Stimulated activated CD4-positive, alpha-beta T cell treated with anti-CD3 and anti-CD28 coated beads, Interleukin-15, amount 100 ng/mL, for 24 hours (primary cell): ENCODE data around the gene BSN.
"Not testable (repeated sequence)": the region's sequence is repeated elsewhere in the genome, so short reads cannot be mapped to it uniquely, and the experiment has no call there.

ENCODE experiments used
- DNase-seq: peaks from one replicate; pipeline ENCODE4 v3.0.0-alpha.2; 2020

The BSN gene

DNA sequence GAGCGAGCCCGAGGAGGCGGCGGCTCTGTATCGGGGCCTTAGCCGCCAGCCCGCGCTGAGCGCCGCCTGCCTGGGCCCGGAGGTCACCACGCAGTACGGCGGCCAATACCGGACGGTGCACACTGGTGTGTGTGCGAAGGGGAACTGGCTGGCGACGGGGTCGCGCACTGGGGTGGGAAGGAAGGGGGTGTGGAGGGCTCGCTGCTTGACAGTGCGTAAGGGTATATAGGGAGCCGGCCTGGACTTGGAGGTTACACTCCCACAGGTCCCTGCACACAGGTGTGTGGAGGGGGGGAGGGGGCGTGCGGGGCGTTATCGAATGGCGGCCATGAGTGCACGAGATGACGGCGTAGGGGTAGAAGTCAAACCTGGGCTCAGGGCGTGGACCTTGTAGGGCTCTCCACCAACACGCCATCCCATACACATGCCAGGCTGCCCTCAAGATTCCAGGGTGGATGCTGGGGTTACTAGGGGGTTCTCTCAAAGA is 120.3 kb downstream of the BSN start:
- peak; percentile 60 for DNase-seq

DNA sequence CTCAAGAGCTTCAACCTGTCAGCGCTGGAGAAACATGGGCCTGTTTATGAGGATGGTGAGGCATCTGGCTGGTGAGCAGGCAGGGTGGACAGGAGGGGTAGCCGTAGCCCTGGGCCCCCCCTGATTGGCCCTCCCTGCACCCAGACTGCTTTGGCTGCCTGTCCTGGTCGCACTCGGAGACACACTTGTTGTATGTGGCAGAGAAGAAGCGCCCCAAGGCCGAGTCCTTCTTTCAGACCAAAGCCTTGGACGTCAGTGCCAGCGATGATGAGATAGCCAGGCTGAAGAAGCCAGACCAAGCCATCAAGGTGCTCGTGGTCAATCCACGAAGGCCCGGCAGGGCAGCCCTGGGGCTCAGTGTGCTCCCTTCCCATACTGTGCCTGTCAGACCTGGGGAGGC is 121.6 kb downstream of the BSN start:
- DNase-seq: no peak

DNA sequence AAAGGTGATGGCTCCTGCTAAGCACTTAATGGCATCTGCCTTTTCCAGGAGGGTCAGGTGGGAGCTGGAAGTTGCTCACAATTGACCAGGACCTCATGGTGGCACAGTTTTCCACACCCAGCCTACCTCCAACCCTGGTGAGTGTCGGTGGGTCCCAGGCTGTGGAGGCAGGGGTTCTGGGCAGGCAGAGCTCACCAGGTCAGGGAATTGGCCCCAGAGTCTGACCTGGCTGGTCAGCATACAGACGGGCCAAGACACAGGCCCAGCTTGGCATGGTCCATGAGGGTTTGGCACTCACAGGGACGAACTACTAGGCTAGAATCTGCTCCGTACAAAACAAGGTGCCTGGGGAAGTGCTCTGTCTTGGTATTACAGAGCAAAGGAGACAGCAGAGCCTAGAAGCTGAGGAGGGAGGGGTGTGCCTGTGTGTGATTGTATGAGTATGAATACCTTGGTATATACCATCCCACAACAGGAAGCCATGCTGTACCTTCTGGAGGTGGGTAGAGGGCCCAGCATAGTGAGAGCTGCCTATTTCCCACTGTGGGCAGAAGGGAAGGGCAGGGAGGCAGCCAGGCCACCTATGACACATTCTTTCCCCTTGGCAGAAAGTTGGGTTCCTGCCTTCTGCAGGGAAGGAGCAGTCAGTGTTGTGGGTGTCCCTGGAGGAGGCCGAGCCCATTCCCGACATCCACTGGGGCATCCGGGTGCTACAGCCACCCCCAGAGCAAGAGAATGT is 126.4 kb downstream of the BSN start:
- DNase-seq: no peak

DNA sequence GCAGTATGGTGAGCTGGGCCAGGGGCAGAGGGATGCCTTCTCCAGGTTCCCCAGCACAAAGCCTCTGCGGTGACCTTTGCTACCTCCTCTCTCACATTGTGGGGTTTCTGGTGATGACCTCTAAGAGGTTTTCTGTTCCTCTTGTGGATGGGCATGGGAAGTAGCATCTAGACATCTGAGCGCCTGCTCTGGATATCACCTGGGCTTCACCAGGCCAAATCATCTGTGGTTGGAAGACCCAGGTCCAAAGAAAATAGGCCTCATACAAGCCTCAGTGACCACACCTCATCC is 126.9 kb downstream of the BSN start:
- no peak for DNase-seq

DNA sequence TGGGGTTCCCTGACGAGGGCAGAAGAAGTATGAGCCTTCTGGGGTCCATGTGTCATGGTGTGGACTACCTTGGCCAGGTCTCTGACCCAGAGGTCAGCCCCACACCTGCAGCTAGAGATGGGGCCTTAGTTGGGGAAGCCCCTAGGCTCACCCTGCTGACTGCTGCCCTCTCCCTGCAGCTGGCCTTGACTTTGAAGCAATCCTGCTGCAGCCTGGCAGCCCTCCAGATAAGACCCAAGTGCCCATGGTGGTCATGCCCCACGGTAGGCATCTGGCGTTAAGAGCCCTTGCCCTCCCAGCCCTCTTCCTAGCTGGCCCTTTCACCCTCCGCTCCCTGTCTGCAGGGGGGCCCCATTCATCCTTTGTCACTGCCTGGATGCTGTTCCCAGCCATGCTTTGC is 127.3 kb downstream of the BSN start:
- no peak for DNase-seq

DNA sequence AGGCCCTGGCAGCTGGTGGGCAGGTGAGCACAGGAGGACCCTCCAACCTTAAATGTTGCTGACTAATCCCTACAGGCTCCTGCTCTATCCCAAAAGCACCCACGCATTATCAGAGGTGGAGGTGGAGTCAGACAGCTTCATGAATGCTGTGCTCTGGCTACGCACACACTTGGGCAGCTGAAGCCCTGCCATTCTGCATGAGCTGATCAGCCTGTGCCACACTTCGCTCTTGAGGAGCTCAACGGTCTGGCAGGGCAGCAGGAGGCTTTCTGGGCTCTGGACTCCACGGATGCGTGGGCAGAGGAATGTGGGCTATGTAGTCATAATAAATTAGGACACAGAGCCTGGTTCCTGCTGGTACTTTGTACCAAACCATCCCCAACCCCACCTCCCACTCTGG is 128.9 kb downstream of the BSN start:
- DNase-seq: no peak

DNA sequence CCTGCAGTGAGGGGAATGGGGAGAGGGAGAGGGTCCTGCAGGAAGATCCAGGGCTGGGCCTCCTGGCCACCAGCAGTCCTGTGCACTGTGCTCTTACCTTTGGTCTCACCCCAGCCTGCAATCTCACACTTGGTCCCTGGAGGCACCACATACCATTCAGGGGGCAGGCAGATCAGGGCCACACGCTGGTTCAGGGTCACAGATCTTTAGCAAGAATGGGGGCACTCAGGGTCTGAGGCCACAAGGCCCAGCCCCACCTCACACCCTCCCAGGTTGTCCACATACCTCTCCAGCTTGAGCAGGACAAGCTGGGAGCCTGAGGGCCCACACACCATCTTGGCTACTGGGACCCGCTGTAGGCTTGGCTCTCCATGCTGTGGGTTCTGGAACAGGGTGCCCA is 130.2 kb downstream of the BSN start:
- DNase-seq: not testable (repeated sequence)

DNA sequence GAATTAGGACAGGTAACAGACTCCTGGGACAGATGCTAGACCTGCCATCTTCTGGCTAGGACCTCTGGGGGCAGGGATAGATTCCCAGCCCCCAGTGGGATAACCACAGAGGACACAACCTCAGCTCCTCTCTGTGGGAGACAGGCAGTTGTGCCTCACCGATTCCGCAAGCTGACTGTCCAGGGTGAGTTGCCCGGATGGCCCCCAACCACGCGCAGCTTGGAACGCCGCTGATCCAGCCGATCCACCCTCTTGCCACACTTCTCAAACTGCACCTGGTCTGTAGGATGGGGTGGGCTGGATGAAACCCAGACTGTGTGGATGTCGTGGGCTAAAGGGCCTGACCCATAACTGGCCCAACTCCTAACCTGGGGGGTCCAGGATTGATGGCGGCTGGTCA is 130.8 kb downstream of the BSN start:
- not testable (repeated sequence) for DNase-seq

DNA sequence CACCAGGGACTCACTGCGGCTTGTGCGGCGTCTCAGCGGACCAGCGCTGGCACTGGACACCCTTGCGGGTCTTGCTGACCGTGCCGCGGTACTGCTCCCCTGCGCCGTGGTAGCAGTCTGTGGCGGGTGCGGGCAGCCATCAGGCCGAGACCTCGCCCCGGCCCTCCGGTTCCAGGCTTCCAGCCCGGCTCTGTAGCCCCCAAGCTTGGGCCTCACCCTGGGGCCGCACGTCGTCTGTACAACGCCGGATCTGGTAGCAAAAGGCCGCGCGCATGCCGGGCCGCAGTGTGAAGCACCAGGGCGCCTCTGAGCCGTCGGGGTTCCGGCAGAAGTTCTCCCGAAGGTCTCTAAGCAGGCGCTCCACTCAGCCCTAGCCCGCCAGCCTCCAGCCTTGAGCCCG is 131.6 kb downstream of the BSN start:
- DNase-seq: not testable (repeated sequence)

DNA sequence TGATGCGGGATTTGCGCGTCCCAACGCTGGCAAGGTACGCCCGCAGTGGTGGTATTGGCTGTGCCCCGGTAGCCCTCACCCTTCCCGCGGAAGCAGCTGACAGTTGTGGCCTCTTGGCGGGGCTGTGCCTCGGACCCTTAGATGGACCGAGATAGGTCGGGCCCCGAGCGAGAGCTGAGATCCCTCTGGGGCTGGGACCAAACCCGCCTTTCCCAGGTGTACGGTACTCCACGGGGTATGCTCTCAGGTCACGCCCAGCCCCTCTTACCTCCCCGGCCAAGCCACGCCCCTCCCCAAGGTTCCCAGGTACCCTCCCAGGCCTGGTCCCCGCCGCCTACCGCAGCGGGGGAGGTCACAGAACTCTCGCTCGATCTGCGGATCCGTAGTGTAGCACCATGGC is 132.1 kb downstream of the BSN start:
- DNase-seq: peak; percentile 49

DNA sequence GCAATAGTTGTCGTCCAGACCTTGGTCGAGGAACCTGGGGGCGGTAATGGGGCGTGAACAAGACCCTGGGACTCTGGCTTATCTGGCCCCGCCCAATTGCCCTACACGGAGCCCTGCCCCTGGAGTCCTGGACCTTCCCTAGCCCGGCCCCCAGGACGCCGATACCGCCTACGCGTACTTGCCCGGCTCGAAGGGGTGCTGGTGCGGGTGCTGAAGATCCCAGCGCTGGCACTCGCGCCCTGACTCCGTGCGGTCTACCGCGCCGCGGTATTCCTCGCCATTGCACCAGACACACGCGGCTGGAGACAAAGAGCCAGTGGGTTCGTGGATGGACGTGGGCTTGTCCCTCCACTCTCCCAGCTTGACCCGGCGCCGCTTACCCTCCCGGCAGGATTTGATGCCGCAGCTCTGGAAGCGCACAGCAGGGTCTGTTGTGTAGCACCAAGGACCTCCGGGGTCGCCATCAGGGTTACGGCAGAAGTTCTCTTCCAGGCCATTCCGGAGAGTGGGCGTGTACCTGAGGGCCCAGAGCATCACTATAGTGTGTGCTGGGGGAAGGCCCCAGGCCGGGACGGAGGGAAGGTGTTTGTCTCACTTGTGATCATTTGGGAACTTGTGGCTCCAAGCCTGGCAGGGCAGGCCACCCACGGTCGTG is 132.6 kb downstream of the BSN start:
- DNase-seq: peak; percentile 77

DNA sequence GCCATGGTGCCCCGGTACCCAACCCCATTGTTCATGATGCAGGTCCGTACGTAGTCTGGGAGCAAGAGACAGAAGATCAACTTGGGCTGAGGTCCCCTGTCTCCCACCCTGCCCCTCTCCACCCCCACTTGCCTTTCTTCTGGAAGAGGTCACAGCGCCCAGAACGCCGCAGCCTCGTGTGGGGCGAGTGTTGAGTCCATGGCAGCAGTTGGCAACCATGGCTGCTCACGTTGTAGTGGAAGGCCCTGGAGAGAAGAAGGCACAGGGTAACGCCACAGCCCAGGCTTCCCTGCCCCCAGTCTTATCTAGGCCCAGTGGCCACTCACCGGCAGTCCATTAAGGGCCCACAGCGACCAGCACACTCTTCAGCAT is 133.1 kb downstream of the BSN start:
- DNase-seq: not testable (repeated sequence)

DNA sequence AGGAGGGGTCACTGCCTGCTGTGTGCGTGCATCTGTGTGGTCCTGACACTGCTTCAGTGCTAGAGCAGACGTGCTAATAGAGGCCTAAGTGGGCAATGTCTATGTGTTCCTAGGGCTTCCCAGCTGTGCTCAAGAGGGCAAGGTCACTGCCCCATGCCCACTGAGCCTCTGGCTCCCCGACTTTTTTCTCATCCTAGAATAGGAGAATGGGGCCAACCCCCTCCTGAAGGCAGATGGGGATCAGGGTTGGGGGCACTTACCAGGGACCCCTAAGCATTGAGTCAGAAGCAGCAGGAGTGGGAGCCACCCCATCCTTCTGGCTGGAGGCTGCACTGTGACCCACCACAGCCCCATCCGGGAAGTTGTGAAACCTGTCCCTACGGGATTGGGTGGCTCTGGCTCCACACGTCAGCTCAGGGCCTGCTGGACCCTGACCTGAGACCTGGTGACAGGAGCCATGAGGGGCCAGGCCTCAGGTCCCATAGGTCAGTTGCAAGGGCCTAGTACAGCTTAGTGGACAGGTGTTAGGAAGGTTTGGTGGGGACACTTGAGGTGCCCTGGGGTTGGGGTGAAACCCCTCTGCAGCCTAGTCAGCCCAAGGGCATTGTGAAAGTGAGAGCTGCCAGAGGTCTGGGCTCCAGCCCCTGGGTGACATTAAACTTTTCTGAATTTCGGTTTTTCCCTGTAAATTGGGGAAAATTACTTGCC is 134.2 kb downstream of the BSN start:
- not testable (repeated sequence) for DNase-seq

DNA sequence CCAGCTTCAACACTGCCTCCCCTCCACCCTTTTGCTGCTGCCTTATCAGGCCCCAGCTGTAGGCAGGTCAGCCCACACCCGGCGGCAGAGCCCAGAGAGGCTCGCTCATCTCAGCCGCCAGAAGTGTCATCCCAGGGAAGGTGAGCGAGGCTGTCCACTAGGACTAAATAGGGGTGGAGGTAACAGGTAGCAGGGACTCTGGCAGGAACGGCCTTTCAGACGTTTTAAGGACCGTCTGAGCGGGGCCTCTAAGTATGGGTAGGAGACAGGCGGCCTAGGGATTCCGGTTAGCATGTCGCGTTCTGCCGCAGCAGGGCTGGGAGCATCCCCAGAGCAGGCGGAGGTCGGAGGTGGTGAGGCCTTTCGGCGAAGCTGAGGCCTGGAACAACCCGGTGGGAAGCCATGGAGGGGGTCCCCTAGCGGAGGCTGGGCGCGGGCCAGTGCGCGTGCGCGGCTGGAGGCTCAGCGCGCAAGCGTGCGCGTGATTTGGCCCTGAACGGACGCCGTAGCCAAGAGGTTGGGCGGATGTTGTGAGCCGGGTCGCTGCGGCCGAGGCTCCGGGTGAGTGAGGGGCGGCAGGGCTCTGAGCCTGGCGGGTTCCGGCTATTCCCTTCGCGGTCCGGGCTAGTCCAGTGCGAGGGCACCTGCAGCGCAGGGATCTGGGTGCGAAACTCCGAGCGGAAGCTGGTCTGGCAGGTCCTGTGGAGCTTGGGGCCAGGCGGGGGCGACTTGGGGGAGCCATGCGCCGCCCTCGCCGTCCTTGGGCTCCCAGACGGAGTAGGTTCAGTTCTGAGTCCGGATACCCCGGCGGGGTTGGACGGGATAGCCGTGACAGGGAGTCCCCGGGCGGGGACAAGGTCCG is 135.0 kb downstream of the BSN start, which contains the start of the genes MST1 and RNF123:
TSS of gene MST1 (minus strand) at position 429 of the 862 bp plus-strand sequence. CDS start 783 bp downstream, outside the sequence.
TSS of gene RNF123 (plus strand) at position 512 of the 862 bp plus-strand sequence. CDS start 1,609 bp downstream, outside the sequence.
- peak; percentile 94 for DNase-seq

DNA sequence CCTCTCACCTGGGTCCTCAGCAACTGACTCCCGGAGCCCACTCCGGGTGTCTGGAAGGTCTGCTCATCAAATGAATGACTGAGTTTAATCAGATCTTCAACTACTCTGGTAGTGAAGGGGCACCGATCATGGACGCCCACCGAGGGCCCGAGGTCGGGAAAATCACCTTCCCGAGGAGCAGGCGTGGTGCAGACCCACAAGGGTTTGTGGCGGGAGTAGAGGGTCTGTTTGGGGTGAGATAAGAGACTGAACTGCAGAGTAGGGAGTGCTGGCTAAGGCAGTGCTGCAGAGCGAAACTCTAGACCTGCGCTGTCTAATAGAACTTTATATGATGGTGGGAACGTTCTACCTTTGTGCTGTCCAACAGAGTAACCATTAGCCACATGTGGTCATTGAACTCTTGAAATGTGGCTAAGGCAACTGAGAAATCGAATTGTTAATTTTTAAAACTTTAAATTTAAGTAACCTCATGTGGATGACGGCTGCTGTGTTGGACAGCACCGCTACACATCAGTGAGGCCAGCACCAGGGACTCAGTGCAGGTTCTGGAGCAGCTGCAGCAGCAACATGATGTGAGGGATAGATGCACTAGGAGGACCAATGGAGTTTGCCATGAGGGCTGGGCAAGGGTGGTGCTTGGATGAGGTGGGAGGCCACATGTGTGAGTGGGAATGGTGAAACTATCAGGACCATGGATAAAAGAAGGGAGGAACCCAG is 135.8 kb downstream of the BSN start:
- DNase-seq: not testable (repeated sequence)

DNA sequence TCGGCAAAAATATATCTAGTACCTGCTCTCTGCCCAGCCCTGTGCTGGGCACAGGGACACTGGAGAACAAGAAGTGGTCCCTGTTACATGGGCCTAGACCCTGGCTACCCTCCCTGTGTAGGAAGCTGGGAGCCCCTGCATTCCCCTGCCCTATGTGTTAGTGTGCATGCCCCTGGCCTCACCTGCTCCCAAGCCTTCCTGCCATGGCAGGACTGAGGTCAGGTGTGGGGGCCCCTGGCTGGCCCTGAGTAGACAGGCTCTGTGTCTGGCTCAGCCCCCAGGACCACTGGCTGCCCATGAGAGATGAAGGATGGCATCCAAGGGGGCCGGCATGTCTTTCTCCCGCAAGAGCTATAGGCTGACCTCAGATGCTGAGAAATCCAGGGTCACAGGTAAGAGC is 136.6 kb downstream of the BSN start:
- not testable (repeated sequence) for DNase-seq

DNA sequence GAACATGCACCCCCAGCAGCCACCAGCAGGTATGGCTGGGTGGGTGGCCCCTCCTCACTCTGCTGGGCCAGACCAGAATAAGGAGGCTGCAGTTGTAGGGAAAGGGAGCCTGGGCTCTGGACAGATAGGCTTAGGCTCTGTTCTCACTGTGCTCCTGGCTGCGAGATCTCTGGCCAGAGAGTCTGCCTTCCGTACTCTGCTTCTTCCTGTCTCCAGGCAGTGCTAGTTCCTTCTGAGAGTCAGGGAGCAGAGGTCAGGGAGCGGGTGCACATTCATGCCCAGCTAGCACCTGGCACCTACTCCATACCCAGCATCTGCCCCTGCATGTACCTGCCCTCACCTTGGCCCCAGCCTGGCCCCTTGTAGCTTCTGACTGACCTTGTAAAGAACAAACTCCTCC is 137.2 kb downstream of the BSN start:
- DNase-seq: not testable (repeated sequence)

DNA sequence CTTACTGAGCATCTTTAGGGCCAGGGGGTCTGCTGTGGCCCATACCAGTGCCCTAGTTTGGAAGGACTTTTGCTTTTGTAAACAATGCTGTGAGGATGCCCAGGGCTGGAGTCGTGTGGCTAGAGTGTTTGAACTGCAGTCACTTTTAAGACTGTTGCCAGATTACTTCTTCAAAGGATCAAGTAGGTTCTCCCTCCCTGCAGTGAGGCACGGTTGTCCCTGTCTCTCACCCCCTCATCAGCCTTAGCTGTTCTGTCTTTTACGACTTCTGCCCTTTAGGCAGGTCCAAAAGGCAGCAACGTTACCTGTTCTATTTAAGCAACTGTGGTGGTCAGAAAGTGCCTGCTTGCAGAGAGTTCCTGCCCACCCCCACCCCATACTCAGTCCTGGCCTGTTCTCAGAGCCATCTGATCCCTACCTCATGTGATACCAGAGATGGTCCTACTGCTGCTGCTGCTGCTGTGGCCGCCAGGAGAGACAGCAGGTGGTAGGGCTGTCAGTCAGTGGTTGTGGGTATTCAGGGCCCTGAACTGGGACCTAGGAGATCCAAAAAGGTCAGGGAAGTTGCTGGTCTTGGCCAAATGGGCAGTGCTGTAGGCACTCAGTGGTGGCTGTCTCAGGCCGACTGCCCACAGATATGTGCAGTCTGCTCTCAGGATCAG is 140.3 kb downstream of the BSN start:
- not testable (repeated sequence) for DNase-seq

DNA sequence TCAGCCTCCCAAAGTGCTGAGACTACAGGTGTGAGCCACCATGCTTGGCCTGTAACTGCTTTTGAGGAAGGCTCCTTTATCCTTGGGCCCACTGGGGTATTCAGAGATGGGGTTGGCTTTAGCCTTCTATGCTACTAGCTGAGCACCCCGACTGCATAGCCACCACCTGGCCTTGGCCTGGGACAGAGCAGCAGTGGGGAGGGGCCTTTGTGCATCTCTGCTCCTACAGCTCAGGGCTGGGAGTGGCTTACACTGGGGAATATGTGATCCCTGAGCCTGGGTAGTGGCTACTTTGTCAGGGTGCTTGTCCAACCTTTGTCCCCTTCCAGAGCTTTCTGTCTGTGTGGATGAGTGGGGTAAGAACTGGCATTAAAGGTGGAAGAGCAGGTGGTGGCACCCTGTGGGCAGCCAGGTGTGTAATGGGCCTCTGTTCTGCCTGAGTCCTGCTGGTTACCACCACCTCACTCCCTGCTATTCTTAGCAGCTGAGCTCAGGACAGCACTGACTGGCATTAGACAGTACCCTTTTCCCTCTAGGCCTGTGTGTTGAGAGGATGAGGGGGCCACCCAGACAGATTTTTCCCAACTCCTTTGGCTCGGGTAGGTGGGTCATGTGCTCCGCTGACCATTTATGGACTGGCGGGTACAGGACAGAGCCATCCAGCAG is 141.2 kb downstream of the BSN start:
- not testable (repeated sequence) for DNase-seq

DNA sequence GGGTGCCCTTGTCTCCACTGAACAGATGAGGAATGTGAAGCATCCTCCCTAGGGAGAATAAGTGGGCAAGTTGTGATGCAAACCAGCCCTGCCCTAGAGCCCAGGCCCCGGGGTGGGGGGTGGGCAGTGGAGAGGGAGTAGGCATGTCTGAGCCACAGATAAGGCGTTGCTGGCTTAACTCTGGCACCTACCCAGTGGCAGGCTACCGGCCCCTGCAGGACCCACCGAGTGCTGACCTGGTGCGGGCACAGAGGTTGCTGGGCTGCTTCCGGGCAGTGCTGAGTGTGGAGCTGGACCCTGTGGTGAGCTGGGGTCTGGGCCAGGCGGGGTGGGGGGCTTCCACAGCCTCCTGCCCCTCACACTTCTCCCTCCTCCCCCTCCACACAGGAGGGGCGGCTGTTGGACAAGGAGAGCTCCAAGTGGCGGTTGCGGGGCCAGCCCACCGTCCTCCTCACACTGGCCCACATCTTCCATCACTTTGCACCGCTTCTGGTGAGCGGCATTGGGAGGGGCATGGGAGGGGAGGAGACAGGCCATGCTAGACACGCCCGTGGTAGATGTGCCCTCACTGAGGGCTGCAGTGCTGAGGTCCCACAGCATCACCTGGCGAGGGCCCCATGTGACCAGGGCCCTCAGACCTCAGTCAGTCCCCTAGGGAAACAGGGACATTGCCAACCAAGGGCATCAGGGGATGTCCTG is 145.2 kb downstream of the BSN start:
- DNase-seq: no peak
